ENCODE data around the gene EMX2.

The EMX2 gene

DNA sequence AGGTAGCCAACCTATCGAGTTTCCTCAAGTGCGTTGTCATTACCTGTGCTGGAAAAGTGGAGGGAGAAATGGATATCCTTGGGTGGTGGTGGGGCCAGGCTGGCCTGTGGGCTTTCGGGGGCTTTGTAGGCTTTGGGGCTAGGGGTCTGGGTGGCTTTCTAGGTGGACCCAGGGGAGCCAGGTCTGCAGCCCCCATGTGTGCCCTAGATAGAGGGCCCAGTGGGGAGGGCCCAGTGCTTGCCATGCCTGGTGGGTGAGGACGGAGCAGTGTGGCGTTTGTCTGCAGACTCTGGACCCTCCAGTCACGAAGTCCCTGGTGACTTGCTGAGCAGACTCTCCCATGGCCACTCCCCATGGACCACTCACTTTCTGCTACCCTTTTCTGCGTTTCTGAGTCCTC, 19.7 kb downstream of the EMX2 start:
- Histone ChIP-seq H3K27me3 (replicated peaks; ENCODE audit: control insufficient read depth, insufficient read depth, low read length) (no peaks in the 10 kb centered on the region), H3K4me3 (replicated peaks; ENCODE audit: low read depth, low read length) (no peak overlapping the region), H3K36me3 (ENCODE audit: control insufficient read depth, insufficient read depth, low read length) (no peaks in the 10 kb centered on the region)
- TF ChIP-seq, protein P1, sequence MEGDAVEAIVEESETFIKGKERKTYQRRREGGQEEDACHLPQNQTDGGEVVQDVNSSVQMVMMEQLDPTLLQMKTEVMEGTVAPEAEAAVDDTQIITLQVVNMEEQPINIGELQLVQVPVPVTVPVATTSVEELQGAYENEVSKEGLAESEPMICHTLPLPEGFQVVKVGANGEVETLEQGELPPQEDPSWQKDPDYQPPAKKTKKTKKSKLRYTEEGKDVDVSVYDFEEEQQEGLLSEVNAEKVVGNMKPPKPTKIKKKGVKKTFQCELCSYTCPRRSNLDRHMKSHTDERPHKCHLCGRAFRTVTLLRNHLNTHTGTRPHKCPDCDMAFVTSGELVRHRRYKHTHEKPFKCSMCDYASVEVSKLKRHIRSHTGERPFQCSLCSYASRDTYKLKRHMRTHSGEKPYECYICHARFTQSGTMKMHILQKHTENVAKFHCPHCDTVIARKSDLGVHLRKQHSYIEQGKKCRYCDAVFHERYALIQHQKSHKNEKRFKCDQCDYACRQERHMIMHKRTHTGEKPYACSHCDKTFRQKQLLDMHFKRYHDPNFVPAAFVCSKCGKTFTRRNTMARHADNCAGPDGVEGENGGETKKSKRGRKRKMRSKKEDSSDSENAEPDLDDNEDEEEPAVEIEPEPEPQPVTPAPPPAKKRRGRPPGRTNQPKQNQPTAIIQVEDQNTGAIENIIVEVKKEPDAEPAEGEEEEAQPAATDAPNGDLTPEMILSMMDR (IDR thresholded peaks at IDR 0.05; ENCODE audit: insufficient read depth, low read length, poor library complexity, severe bottlenecking): no peak
- no peak for DNase-seq (ENCODE audit: extremely low read depth, insufficient read length)

DNA sequence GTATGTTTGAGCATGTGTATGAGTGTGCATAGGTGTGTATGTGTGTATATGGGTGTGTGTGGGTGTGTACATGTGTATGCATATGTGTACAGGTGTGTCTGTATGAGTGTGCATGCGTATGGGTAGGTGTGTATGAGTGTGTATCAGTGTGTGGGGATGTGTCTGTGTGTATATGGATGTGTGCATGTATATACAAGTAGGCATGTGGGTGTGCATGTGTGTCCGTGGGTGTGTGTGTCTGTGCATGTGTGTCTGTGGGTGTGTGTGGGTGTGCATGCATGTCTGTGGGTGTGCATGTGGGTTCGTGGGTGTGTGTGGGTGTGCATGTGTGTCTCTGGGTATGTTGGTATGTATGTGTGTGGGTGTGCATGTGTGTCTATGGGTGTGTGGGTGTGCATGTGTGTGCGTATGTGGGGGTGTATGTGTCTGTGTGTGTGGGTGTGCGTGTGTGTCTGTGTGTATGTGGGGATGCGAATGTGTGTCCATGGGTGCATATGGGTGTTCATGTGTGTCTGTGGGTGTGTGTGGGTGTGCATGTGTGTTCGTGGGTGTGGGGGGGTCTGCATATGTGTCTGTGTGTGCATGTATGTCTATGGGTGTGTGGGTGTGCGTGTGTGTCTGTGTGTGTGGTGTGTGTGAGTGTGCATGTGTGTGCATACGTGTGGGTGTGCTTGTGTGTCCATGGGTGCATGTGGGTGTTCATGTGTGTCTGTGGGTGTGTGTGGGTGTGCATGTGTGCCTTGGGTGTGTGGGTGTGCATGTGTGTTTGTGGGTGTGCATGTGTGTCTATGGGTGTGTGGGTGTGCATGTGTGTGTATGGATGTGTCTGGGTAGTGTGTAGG, 20.6 kb downstream of the EMX2 start:
- Histone ChIP-seq H3K27me3 (replicated peaks; ENCODE audit: control insufficient read depth, insufficient read depth, low read length) (no peaks in the 10 kb centered on the region), H3K36me3 (ENCODE audit: control insufficient read depth, insufficient read depth, low read length) (no peaks in the 10 kb centered on the region), H3K4me3 (replicated peaks; ENCODE audit: low read depth, low read length) (no peak overlapping the region)
- no peak for DNase-seq (ENCODE audit: extremely low read depth, insufficient read length)
- TF ChIP-seq, protein P1 (IDR thresholded peaks at IDR 0.05; ENCODE audit: insufficient read depth, low read length, poor library complexity, severe bottlenecking): no peak

DNA sequence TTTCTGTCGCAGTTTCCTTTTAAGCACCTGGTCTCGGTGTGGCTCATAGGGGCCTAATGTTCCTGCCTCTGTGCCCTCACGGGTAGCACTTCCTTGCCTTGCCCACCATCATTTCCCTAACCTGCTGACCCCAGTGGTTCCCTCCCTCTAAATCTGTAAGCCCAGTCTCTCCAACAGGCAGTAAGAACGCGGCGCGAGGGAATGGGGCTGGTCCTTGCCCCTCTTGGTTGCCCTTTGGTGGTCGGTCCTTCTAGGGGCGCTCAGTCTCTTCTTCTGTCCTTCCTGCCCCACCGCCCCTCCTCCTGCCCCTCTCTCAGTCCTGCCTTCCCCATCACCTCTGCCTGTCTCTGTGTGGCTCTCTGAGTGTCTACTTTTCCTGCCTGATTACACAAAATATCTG, 21.2 kb downstream of the EMX2 start:
- TF ChIP-seq, protein P1 (IDR thresholded peaks at IDR 0.05; ENCODE audit: insufficient read depth, low read length, poor library complexity, severe bottlenecking): no peak
- Histone ChIP-seq H3K27me3 (replicated peaks; ENCODE audit: control insufficient read depth, insufficient read depth, low read length) (no peaks in the 10 kb centered on the region), H3K36me3 (ENCODE audit: control insufficient read depth, insufficient read depth, low read length) (no peaks in the 10 kb centered on the region), H3K4me3 (replicated peaks; ENCODE audit: low read depth, low read length) (no peak overlapping the region)
- DNase-seq (ENCODE audit: extremely low read depth, insufficient read length): no peak

DNA sequence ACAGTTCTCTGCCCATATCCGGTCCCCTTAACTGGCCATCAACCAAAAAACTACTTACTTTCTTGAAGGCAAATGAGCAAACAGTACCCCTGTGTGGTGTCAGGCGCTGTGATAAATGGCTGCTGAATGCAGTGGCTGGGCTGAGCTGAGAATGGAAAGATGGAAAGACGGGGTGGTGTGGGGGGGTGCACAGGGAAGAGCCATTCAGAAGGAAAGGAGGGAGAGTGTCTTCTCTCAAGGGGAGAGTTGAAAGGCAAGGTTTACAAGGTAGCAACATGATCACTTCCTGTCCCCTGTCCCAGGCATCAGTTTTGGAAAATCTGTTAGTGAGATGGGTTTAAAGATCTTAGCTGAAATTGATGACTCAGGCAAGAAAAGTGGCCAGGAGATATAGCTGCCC, 22.5 kb downstream of the EMX2 start:
- no peak for DNase-seq (ENCODE audit: extremely low read depth, insufficient read length)
- no peak overlapping the region for H3K4me3 ChIP-seq (replicated peaks; ENCODE audit: low read depth, low read length)
- TF ChIP-seq, protein P1 (IDR thresholded peaks at IDR 0.05; ENCODE audit: insufficient read depth, low read length, poor library complexity, severe bottlenecking): no peak
- no peaks in the 10 kb centered on the region for H3K36me3 ChIP-seq (ENCODE audit: control insufficient read depth, insufficient read depth, low read length)
- H3K27me3 ChIP-seq (replicated peaks; ENCODE audit: control insufficient read depth, insufficient read depth, low read length): no peaks in the 10 kb centered on the region

DNA sequence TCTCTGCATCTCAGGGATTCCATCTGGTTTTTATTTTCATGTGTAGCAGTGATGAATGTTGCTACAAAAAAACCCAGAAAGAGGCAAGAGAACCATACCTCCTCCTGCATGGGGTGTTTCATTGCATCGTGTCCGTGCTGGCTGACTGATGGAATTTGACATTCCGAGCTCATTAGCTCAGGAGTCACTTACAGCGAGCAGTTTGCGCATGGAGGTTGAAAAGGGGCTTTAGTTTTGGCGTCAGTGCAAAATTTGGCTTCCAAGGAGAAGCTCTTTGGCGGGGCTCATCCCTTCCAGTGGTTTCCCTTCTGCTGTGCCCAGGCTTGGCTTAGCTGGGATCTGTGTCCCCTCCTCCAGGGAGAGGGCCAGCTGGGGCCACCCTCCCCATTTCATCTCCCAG, 25.8 kb downstream of the EMX2 start:
- Histone ChIP-seq H3K27me3 (replicated peaks; ENCODE audit: control insufficient read depth, insufficient read depth, low read length) (no peaks in the 10 kb centered on the region), H3K4me3 (replicated peaks; ENCODE audit: low read depth, low read length) (no peak overlapping the region), H3K36me3 (ENCODE audit: control insufficient read depth, insufficient read depth, low read length) (no peaks in the 10 kb centered on the region)
- TF ChIP-seq, protein P1 (IDR thresholded peaks at IDR 0.05; ENCODE audit: insufficient read depth, low read length, poor library complexity, severe bottlenecking): no peak
- no peak for DNase-seq (ENCODE audit: extremely low read depth, insufficient read length)

Data from GM06990 (cell line).